Lung (tissue), 12 donors: ENCODE measurements around the gene IPPK. TPM values are rescaled to one million over a fixed set of nuclear protein-coding genes. Genes with fewer than 3 reads are reported as not detected.
A peak's percentile ranks its signal among the peaks of the same experiment; 100 is the strongest.

Source experiments
- ATAC-seq: fragments of 200-7000 bp; cut with Tn5 transposase; one replicate; pipeline ENCODE4 v1.9.1; 2020; ENCODE audit warnings: moderate number of reproducible peaks; ENCODE audit not compliant: insufficient read depth, low FRiP score
- DNase-seq, 3 donors: peaks; one replicate each; pipeline ENCODE4 v3.0.0-alpha.2; 2013 to 2017
- H3K27ac ChIP-seq, 2 donors: one replicate each; pipeline ENCODE4 v1.5.1; 2013; ENCODE audit warnings: mild to moderate bottlenecking in 2 of 2, moderate library complexity in 2 of 2, control low read depth in 1 of 2, inconsistent platforms in 1 of 2, low read depth in 1 of 2, low read length in 1 of 2
- H3K27me3 ChIP-seq, 3 donors: one replicate each; pipeline ENCODE4 v1.5.1; 2013; ENCODE audit warnings: low read length in 2 of 3; ENCODE audit not compliant: control insufficient read depth in 3 of 3, insufficient read depth in 3 of 3
- H3K36me3 ChIP-seq, 4 donors: one replicate each; pipeline ENCODE4 v1.5.1; 2013; ENCODE audit warnings: low read length in 4 of 4, mild to moderate bottlenecking in 1 of 4, moderate library complexity in 1 of 4; ENCODE audit not compliant: control insufficient read depth in 4 of 4, insufficient read depth in 4 of 4
- H3K4me1 ChIP-seq, 5 donors: one replicate each; pipeline ENCODE4 v1.5.1; 2013; ENCODE audit warnings: low read length in 5 of 5, mild to moderate bottlenecking in 2 of 5, moderate library complexity in 1 of 5; ENCODE audit not compliant: control insufficient read depth in 5 of 5, insufficient read depth in 5 of 5
- H3K4me3 ChIP-seq: one replicate; pipeline ENCODE4 v1.5.1; 2013; ENCODE audit warnings: mild to moderate bottlenecking, control low read depth, moderate library complexity
- H3K9ac ChIP-seq, 2 donors: one replicate each; pipeline ENCODE4 v1.5.1; 2013; ENCODE audit warnings: low read length in 2 of 2, control low read depth in 1 of 2; ENCODE audit not compliant: insufficient read depth in 1 of 2
- H3K9me3 ChIP-seq, 4 donors: one replicate each; pipeline ENCODE4 v1.5.1; 2013; ENCODE audit warnings: low read length in 3 of 4, mild to moderate bottlenecking in 1 of 4, moderate library complexity in 1 of 4; ENCODE audit not compliant: control insufficient read depth in 4 of 4, insufficient read depth in 3 of 4
- WGBS, 2 donors: extraction: QIAGEN DNeasy Blood & Tissue Kit; methylation state at CpG; one replicate each; pipeline ENCODE4 v1.1.7; 2013; 5-methylcytosine and 5-hydroxymethylcytosine counted together
- polyA plus RNA-seq, 2 donors: library from polyadenylated mRNA; stranded (reverse); fragments of 200-250 nt; gene quantifications; one replicate each; pipeline ENCODE4 v1.2.1, GENCODE V29; 2013
- total RNA-seq, 2 donors: library from RNA; depleted of rRNA in 1 of 2; stranded (reverse); fragments of >200 nt in 1 of 2; gene quantifications; one replicate each; pipeline ENCODE4 v1.2.1, GENCODE V29; 2014 to 2021
- TF ChIP-seq, protein P1 (sequence below): IDR thresholded peaks from 2 replicates; pipeline ENCODE4 v1.5.1; 2012; ENCODE audit warnings: mild to moderate bottlenecking; ENCODE audit errors: control extremely low read depth, extremely low read depth
- donor health status: control.
- donor health status: control.
- donor health status: Bipolar disorder and iron deficiency.
- donor health status: healthy.
- donor health status: DM: yes; HTN: yes; CAD: no.

The IPPK gene
- total and polyA plus RNA-seq, 4 donors: 6.0 to 9.6 (median 6.8) TPM

DNA sequence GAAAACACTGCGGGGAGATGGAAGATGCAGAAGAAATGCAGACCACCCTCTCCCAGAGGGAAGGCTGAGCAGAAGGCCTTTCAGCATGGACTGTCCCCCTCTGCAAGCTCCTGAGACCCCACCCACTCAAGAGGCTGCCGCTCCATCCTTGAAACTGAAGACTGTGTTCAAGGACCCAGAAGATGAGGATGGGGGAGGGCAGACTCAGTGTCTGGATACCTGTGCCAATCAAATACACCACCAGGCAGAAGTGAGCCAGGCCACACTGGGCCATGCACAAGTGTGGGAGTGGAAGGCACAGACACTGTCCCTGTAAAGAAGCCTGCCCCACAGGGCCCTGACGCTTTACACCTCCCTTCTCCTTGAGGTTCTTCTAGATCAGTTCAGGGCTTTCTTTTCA is 40.0 kb upstream of the IPPK start:
- Histone ChIP-seq H3K4me3 (no peak overlapping the region), H3K4me1 (peaks cover 0 to 2% (median 0%) of the 10 kb centered on the region in 5 donors), H3K36me3 (peaks cover 0 to 37% (median 14%) of the 10 kb centered on the region in 4 donors), H3K9me3 (peaks cover 0 to 1% (median 0%) of the 10 kb centered on the region in 4 donors), H3K27ac (no peak overlapping the region), H3K9ac (no peak overlapping the region), H3K27me3 (no peaks in the 10 kb centered on the region)
- DNase-seq: no peak
- TF ChIP-seq, protein P1, sequence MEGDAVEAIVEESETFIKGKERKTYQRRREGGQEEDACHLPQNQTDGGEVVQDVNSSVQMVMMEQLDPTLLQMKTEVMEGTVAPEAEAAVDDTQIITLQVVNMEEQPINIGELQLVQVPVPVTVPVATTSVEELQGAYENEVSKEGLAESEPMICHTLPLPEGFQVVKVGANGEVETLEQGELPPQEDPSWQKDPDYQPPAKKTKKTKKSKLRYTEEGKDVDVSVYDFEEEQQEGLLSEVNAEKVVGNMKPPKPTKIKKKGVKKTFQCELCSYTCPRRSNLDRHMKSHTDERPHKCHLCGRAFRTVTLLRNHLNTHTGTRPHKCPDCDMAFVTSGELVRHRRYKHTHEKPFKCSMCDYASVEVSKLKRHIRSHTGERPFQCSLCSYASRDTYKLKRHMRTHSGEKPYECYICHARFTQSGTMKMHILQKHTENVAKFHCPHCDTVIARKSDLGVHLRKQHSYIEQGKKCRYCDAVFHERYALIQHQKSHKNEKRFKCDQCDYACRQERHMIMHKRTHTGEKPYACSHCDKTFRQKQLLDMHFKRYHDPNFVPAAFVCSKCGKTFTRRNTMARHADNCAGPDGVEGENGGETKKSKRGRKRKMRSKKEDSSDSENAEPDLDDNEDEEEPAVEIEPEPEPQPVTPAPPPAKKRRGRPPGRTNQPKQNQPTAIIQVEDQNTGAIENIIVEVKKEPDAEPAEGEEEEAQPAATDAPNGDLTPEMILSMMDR: no peak
- 91 to 97% methylated on average over 3 of the region's 3 CpGs for WGBS, 2 donors
- ATAC-seq: no peak

- H3K27me3 ChIP-seq: no peaks in the 10 kb centered on the region
- DNase-seq (no peak), ATAC-seq (no peak)
- H3K9me3 ChIP-seq: no peaks in the 10 kb centered on the region
- no peak overlapping the region for H3K4me3 ChIP-seq
- H3K36me3 ChIP-seq: peaks cover 0 to 30% (median 7%) of the 10 kb centered on the region in 4 donors
- H3K9ac ChIP-seq: no peak overlapping the region
- TF ChIP-seq, protein P1: no peak
- peaks cover 0 to 2% (median 0%) of the 10 kb centered on the region in 5 donors for H3K4me1 ChIP-seq
- no peak overlapping the region for H3K27ac ChIP-seq
Measured at GRCh38 chr9:92709240-92709639, 39.3 kb upstream of the IPPK start.

- Histone ChIP-seq H3K27ac (no peak overlapping the region), H3K9ac (no peak overlapping the region), H3K36me3 (peaks cover 0 to 15% (median 0%) of the 10 kb centered on the region in 4 donors), H3K27me3 (no peaks in the 10 kb centered on the region), H3K9me3 (no peaks in the 10 kb centered on the region), H3K4me1 (peaks cover 0 to 2% (median 0%) of the 10 kb centered on the region in 5 donors), H3K4me3 (no peak overlapping the region)
- TF ChIP-seq, protein P1: no peak
- DNase-seq (no peak), ATAC-seq (no peak)
Measured at GRCh38 chr9:92707530-92707929, 37.6 kb upstream of the IPPK start.

GRCh38 chr9:92706218-92706940 is 36.4 kb upstream of the IPPK start:
- no peaks in the 10 kb centered on the region for H3K9me3 ChIP-seq
- DNase-seq (no peak), ATAC-seq (no peak)
- no peaks in the 10 kb centered on the region for H3K4me1 ChIP-seq
- peaks cover 0 to 12% (median 0%) of the 10 kb centered on the region in 4 donors for H3K36me3 ChIP-seq
- 59 to 62% methylated on average over 3 of the region's 3 CpGs for WGBS, 2 donors
- H3K9ac ChIP-seq: no peak overlapping the region
- H3K27me3 ChIP-seq: no peaks in the 10 kb centered on the region
- TF ChIP-seq, protein P1: peak; percentile 1
- H3K27ac ChIP-seq: no peak overlapping the region
- no peak overlapping the region for H3K4me3 ChIP-seq
